Mesothelial cell of epicardium (in vitro differentiated cells): Measurements from ENCODE around the gene GCNT4. TPM values are rescaled to one million over a fixed set of nuclear protein-coding genes. Genes with fewer than 3 reads are reported as not detected.

Source experiments
- DNase-seq, 2 experiments: peaks; one replicate each; pipeline ENCODE4 v3.0.0; 2021; ENCODE audit warnings: low spot score in 2 of 2; ENCODE audit not compliant: unreplicated experiment in 2 of 2
- H3K27ac Mint-ChIP-seq: 2 replicates; pipeline ENCODE4 v1.8.0; 2021; ENCODE audit warnings: mixed read lengths
- H3K27me3 Mint-ChIP-seq: 2 replicates; pipeline ENCODE4 v1.8.0; 2021; ENCODE audit warnings: low read depth, mixed read lengths
- H3K36me3 Mint-ChIP-seq: 2 replicates; pipeline ENCODE4 v1.8.0; 2021; ENCODE audit warnings: mixed read lengths
- H3K4me1 Mint-ChIP-seq: 2 replicates; pipeline ENCODE4 v1.8.0; 2021; ENCODE audit warnings: mixed read lengths
- H3K4me3 Mint-ChIP-seq: 2 replicates; pipeline ENCODE4 v1.8.0; 2021; ENCODE audit warnings: mild to moderate bottlenecking, moderate library complexity, mixed read lengths
- H3K9me3 Mint-ChIP-seq: 2 replicates; pipeline ENCODE4 v1.8.0; 2021; ENCODE audit warnings: mixed read lengths
- total RNA-seq: library from RNA; stranded (reverse); gene quantifications from 3 replicates; pipeline ENCODE4 v1.2.1, GENCODE V29; 2021
- TF ChIP-seq, protein P1 (sequence below): fragments of 200-600 bp; sonication (generic); IDR thresholded peaks from one replicate; pipeline ENCODE4 v1.5.0; 2021; ENCODE audit warnings: antibody characterized with exemption; ENCODE audit not compliant: unreplicated experiment

The GCNT4 gene
- total RNA-seq, 1 donor from 2014 or later: 1.7 TPM

DNA sequence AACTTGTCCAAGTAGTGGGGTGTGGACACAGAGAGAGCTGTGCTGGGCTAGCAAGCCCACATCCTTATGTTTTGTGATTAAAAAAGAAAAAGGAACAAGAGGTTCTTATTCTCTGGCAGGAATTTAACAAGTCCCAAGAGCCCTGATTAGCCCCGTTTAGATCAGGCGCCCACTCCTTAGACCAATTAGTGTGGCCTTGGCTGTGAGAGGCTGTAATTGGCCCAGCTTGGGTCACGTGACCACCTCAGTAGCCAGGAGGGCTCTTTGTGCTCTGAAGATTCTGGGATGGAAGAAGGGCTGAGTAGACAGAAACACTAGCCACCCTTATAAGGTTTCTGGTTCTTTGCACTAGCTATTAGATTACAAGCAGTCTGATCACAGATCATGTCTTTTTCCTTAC lies 31.1 kb downstream of the GCNT4 start:
- Mint-ChIP-seq H3K4me3 (no peak overlapping the region), H3K9me3 (no peaks in the 10 kb centered on the region), H3K4me1 (peaks cover 4% of the 10 kb centered on the region), H3K27me3 (no peaks in the 10 kb centered on the region), H3K27ac (no peak overlapping the region), H3K36me3 (no peaks in the 10 kb centered on the region)
- DNase-seq: no peak
- TF ChIP-seq, protein P1, sequence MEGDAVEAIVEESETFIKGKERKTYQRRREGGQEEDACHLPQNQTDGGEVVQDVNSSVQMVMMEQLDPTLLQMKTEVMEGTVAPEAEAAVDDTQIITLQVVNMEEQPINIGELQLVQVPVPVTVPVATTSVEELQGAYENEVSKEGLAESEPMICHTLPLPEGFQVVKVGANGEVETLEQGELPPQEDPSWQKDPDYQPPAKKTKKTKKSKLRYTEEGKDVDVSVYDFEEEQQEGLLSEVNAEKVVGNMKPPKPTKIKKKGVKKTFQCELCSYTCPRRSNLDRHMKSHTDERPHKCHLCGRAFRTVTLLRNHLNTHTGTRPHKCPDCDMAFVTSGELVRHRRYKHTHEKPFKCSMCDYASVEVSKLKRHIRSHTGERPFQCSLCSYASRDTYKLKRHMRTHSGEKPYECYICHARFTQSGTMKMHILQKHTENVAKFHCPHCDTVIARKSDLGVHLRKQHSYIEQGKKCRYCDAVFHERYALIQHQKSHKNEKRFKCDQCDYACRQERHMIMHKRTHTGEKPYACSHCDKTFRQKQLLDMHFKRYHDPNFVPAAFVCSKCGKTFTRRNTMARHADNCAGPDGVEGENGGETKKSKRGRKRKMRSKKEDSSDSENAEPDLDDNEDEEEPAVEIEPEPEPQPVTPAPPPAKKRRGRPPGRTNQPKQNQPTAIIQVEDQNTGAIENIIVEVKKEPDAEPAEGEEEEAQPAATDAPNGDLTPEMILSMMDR: no peak

DNA sequence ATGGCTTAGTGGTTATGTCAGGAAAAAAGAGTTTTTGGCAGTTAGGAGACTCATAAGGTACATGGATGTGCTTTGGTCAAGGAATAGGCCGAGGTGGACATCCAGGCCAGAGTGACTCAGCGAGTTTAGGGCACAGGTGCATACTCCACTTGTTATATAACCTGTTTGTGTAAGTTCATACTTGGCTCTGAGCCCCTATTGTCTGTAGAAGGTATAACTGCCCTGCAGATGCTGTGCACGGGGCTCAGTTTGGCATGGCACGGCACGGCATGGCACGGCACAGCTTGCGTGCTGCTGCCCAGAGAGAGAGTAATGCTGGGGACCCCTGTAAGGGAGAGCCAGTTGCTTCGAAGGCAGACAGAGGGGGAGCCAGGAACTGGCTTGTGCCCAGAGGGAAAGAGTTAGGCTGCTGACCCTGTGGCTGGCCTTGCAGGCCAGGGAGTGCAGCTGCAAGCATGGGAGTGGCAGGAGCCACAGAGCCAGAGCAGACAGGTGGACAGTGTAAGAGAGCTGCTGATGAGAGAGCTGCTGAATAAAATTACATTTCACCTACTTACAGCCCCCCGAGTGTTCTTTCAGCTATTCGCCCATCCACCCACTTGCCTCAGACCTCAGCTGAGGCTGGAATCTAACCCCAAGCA lies 32.2 kb downstream of the GCNT4 start:
- H3K36me3 Mint-ChIP-seq: no peaks in the 10 kb centered on the region
- H3K4me3 Mint-ChIP-seq: no peak overlapping the region
- H3K4me1 Mint-ChIP-seq: peaks cover 4% of the 10 kb centered on the region
- H3K27me3 Mint-ChIP-seq: no peaks in the 10 kb centered on the region
- peaks cover 8% of the 10 kb centered on the region for H3K9me3 Mint-ChIP-seq
- TF ChIP-seq, protein P1: no peak
- no peak for DNase-seq
- H3K27ac Mint-ChIP-seq: no peak overlapping the region

DNA sequence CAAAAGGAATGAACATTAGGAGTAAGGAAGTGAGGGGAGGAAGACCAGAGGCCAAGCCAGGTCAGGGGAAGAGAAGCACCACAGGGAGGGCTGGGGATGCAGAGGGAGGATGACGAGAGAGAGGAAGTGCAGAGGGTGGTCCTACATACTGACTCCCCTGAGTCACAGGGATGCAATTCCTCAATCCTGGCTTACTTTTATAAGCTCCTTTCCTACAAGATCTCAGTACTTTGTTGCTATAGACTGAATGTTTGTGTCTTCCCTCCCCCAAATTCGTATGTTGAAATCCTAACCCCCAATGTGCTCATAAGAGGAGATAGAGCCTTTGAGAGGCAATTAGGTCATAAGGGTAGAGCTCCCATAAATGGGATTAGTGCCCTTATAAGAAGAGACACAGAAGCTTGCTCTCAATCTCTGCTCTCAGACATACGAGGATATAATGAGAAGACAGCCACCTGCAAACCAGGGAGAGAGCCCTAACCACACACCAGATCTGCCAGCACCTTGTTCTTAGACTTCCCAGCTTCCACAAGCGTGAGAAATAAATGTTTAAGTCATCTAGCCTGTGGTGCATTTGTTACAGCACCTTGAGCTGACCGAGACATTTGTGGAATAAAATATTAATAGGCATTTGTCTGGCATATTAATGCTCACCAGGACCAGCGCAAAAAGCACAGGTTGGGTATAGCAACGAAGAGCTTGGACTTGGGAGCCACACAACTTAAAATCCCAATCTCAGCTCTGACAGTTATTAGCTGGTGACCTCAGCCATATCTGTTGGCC lies 33.4 kb downstream of the GCNT4 start:
- Mint-ChIP-seq H3K27me3 (no peaks in the 10 kb centered on the region), H3K4me1 (peaks cover 4% of the 10 kb centered on the region), H3K9me3 (peaks cover 18% of the 10 kb centered on the region), H3K36me3 (no peaks in the 10 kb centered on the region), H3K4me3 (no peak overlapping the region), H3K27ac (no peak overlapping the region)
- no peak for DNase-seq
- TF ChIP-seq, protein P1: no peak

DNA sequence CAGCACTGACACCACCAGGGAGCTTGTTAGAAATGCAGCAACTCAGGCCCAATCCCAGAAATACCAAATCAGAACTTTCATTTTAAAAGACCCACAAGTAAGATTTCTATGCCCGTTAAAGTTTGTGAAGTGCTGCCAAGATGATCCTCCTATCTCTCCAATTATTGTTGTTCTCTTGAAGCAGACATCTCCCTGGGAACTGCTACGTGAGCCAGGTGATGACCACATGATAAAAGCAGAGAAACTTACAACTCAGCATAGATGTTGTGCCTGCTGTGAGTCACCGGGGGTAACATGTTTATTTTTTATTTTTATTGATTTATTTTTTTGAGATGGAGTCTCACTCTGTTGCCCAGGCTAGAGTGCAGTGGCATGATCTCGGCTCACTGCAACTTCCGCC lies 34.4 kb downstream of the GCNT4 start:
- DNase-seq: no peak
- Mint-ChIP-seq H3K9me3 (peaks cover 18% of the 10 kb centered on the region), H3K4me1 (no peaks in the 10 kb centered on the region), H3K4me3 (no peak overlapping the region), H3K36me3 (peaks cover 2% of the 10 kb centered on the region), H3K27me3 (no peaks in the 10 kb centered on the region), H3K27ac (no peak overlapping the region)
- TF ChIP-seq, protein P1: no peak

DNA sequence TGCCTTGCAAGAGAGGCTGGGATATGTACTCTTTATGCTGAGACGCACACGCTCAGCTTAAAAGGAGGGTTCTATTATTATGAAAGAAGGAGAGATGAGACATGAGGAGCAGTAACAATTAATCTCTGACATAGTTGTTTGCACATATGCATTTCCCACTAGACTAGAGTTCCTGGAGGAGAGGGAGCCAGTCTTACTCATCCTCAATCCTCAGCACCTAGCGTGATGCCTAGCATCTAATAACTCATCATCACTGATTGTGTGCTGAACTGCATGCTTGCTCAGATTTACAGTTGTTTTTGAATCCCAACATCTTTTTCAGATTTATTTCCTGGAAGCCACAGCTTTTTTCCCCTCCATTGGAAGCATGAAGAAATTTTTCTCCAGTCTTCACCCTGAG lies 35.5 kb downstream of the GCNT4 start:
- Mint-ChIP-seq H3K36me3 (peaks cover 2% of the 10 kb centered on the region), H3K27me3 (no peaks in the 10 kb centered on the region), H3K27ac (no peak overlapping the region), H3K4me1 (no peaks in the 10 kb centered on the region), H3K9me3 (peaks cover 18% of the 10 kb centered on the region), H3K4me3 (no peak overlapping the region)
- TF ChIP-seq, protein P1: no peak
- no peak for DNase-seq
